RPMI7951 (cell line): ENCODE measurements around the gene OR2A1. TPM values are rescaled to one million over a fixed set of nuclear protein-coding genes. Genes with fewer than 3 reads are reported as not detected.
"Not testable (repeated sequence)": the region's sequence is repeated elsewhere in the genome, so short reads cannot be mapped to it uniquely, and the experiment has no call there.

Source experiments
- DNase-seq: peaks from one replicate; pipeline ENCODE4 v3.0.0-alpha.2; 2012; ENCODE audit warnings: low read depth
- total RNA-seq: library from RNA; depleted of rRNA; stranded (reverse); fragments of >200 nt; shearing (Covaris generic); gene quantifications from 2 replicates; pipeline ENCODE4 v1.2.3, GENCODE V29; 2014; rRNA removed

Gene OR2A1
- total RNA-seq, 1 experiment from 2014 or later = 1.7 TPM

GRCh38 chr7:144323359-144323758 is 11.1 kb downstream of the OR2A1 start:
- DNase-seq = not testable (repeated sequence)

- not testable (repeated sequence) for DNase-seq
These were observed 13.6 kb downstream of the OR2A1 start for GRCh38 chr7:144325868-144326267.

- not testable (repeated sequence) for DNase-seq
These were observed 17.8 kb downstream of the OR2A1 start for GRCh38 chr7:144330044-144330443.

- not testable (repeated sequence) for DNase-seq
These were observed 19.2 kb downstream of the OR2A1 start for GRCh38 chr7:144331221-144331995.

- not testable (repeated sequence) for DNase-seq
These were observed 19.7 kb downstream of the OR2A1 start for GRCh38 chr7:144331996-144332288.

GRCh38 chr7:144348625-144349024 is 36.4 kb downstream of the OR2A1 start:
- not testable (repeated sequence) for DNase-seq

- DNase-seq = peak; percentile 11
These were observed 39.4 kb downstream of the OR2A1 start for GRCh38 chr7:144351667-144352066.

GRCh38 chr7:144355176-144355822 is 43.1 kb downstream of the OR2A1 start, which contains the start of gene ARHGEF5:
ARHGEF5 (plus strand) TSS chr7:144355402; CDS start chr7:144362670, 7,268 bp downstream.
- not testable (repeated sequence) for DNase-seq

- not testable (repeated sequence) for DNase-seq
These were observed 44.0 kb downstream of the OR2A1 start for GRCh38 chr7:144356185-144356584.

- DNase-seq = not testable (repeated sequence)
These were observed 44.6 kb downstream of the OR2A1 start for GRCh38 chr7:144356860-144357259.

- DNase-seq = not testable (repeated sequence)
These were observed 49.8 kb downstream of the OR2A1 start for GRCh38 chr7:144362061-144362460.

- DNase-seq = not testable (repeated sequence)
These were observed 53.3 kb downstream of the OR2A1 start for GRCh38 chr7:144365523-144365922.

- DNase-seq = not testable (repeated sequence)
These were observed 55.0 kb downstream of the OR2A1 start for GRCh38 chr7:144367250-144367649.

GRCh38 chr7:144369221-144369620 is 57.0 kb downstream of the OR2A1 start:
- not testable (repeated sequence) for DNase-seq

Other genes with a start within 250 kb of the OR2A1 start
- gene OR2A25, start 242.6 kb upstream of the OR2A1 start, total RNA-seq = not detected in 2 replicates
- gene OR2A12, start 226.1 kb upstream of the OR2A1 start, total RNA-seq = not detected in 2 replicates
- not detected in 2 replicates for gene OR2A2, start 202.8 kb upstream of the OR2A1 start, total RNA-seq
- gene OR2A14, start 189.2 kb upstream of the OR2A1 start, total RNA-seq = not detected in 2 replicates
- gene CTAGE4, start 129.0 kb upstream of the OR2A1 start, total RNA-seq = 0.29 and 0.60 TPM in 2 replicates
- 1.3 and 1.4 TPM in 2 replicates for gene ARHGEF35, start 116.6 kb upstream of the OR2A1 start, total RNA-seq
- gene OR2A42, start 72.8 kb upstream of the OR2A1 start, total RNA-seq = 0.12 TPM in 1 of 2 replicates, not detected in the other
- 0.24 TPM in 1 of 2 replicates, not detected in the other for gene OR2A7, start 47.6 kb upstream of the OR2A1 start, total RNA-seq
- 0.39 TPM in 1 of 2 replicates, not detected in the other for gene CTAGE8, start 43.1 kb upstream of the OR2A1 start, total RNA-seq
- gene ARHGEF5, start 43.0 kb downstream of the OR2A1 start, total RNA-seq = 1.1 and 1.4 TPM in 2 replicates
- not detected in 2 replicates for gene NOBOX, start 91.3 kb downstream of the OR2A1 start, total RNA-seq